SH-SY5Y (cell line): ENCODE measurements around the gene TFCP2.

Source experiments
- GATA2 ChIP-seq: IDR thresholded peaks from 2 replicates; pipeline ENCODE4 v1.6.1; 2011; ENCODE audit warnings: mild to moderate bottlenecking, low read depth, low read length
- GATA3 ChIP-seq: IDR thresholded peaks from 2 replicates; pipeline ENCODE4 v1.6.1; 2011; ENCODE audit warnings: low read depth, mild to moderate bottlenecking, low read length, moderate library complexity

DNA sequence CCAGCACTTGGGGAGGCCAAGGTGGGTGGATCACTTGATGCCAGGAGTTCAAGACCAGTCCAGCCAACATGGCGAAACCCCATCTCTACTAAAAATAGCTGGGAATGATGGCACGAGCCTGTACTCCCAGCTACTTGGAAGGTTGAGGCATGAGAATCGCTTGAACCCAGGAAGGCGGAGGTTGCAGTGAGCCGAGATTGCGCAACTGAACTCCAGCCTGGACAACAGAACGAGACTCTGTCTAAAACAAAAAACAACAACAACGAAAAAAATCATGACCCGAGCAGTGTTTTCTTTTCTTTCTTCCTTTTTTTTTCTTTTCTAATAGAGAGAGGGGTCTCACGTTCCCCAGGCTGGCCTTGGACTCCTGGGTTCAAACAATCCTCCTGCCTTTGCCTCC, 86.0 kb downstream of the TFCP2 start:
- TF ChIP-seq GATA2 (no peak), GATA3 (no peak)
